GM15510 (cell line): Measurements from ENCODE around the gene HES1.

Experiments
- POLR2A ChIP-seq: IDR thresholded peaks from 3 replicates; pipeline ENCODE4 v1.6.1; 2011; ENCODE audit warnings: borderline replicate concordance; ENCODE audit not compliant: insufficient read length; ENCODE audit errors: extremely low read depth

Gene HES1

DNA sequence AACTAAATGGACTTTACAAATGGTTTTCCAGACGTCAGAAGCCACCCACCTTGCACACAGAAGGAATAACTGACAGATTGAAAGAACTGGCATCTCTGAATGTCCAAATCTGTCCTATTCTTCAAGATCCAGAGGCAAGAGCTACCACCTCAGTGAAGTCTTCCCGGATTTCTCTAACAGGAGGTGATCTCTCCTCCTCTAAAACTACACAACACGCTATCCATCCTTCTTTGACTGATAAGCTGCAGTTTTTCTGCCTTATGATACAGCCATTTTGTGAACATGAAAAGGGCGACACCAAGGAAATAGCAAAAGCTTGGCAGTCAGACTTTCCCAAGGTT, 37.1 kb upstream of the HES1 start:
- TF ChIP-seq POLR2A: no peak

DNA sequence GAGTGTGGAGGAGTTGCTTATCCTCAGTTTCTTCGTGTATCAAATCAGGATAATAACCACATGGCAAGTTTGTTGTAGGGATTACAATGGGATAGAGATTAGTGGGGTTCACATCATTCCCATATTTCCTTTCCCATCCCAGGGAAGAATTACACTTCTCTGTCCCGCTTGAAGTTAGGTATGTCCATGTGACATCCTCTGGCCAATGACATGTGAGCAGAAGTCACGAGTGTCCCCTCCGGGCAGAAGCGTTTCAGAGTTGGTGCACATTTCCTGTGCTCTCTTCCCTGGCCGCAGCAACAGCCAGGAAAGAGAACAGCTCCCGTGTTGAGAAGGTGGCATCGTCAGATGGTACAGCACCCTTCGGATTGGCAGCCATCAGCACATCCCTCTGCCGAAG, 36.7 kb upstream of the HES1 start:
- TF ChIP-seq POLR2A: no peak

GRCh38 chr3:194100856-194101390, 35.0 kb upstream of the HES1 start:
- no peak for TF ChIP-seq POLR2A

- no peak for TF ChIP-seq POLR2A
Observed at GRCh38 chr3:194101592-194102432, 34.1 kb upstream of the HES1 start.

DNA sequence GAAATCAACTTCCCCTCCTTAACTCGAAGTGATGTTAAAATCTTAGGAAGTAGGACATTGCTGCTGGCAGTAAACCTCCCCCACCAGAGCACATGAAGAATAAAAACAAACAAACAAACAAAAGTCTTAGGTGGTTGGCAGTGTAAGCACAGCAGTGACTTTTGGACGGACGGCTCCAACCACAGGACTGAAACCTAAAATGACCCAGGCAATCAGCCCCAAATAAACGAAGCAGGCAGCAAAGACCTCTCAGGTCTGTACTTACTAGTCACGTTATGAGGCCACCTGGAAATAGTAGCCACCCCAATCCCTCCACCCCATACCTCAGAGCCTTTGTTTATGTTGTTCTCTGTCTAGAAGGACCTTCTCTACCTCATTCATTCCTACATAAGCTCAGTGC, 33.5 kb upstream of the HES1 start:
- no peak for TF ChIP-seq POLR2A

GRCh38 chr3:194103505-194103904, 32.4 kb upstream of the HES1 start:
- no peak for TF ChIP-seq POLR2A

- no peak for TF ChIP-seq POLR2A
Observed at GRCh38 chr3:194103983-194104751, 31.8 kb upstream of the HES1 start.

- TF ChIP-seq POLR2A: no peak
Observed at GRCh38 chr3:194105292-194105691, 30.7 kb upstream of the HES1 start.

DNA sequence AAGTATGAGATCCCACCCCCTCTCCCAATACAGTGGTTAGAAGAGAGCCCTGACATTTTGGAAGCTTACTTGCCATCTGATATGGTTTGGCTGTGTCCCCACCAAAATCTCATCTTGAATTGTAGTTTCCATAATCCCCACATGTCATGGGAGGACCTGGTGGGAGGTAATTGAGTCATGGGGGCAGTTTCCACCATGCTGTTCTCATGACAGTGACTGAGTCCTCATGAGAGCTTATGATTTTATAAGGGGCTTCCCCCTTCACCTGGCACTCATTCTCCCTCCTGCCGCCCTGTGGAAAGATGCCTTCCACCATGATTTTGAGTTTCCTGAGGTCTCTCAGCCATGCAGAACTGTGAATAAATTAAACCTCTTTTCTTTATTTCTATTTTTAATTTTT, 28.8 kb upstream of the HES1 start:
- no peak for TF ChIP-seq POLR2A

GRCh38 chr3:194109192-194109863, 26.6 kb upstream of the HES1 start:
- no peak for TF ChIP-seq POLR2A

DNA sequence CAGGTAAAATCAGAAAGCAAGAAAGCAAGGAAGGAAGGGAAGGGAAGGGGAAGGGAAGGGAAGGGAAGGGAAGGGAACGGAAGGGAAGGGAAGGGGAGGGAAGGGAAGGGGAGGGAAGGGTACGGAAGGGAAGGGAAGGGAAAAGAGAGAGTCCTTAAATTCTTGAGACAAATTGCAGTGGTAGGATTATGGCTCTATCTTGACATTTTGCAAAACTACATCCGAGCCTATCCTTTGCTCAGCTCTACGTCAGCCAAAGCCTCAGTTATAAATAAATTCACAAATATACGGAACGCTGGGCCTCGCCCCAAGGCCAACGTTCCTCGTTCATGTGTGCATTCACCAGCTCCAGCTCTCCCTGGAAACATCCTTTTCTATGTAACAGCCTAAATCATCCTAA, 25.5 kb upstream of the HES1 start:
- TF ChIP-seq POLR2A: no peak

- no peak for TF ChIP-seq POLR2A
Observed at GRCh38 chr3:194111336-194111735, 24.6 kb upstream of the HES1 start.

DNA sequence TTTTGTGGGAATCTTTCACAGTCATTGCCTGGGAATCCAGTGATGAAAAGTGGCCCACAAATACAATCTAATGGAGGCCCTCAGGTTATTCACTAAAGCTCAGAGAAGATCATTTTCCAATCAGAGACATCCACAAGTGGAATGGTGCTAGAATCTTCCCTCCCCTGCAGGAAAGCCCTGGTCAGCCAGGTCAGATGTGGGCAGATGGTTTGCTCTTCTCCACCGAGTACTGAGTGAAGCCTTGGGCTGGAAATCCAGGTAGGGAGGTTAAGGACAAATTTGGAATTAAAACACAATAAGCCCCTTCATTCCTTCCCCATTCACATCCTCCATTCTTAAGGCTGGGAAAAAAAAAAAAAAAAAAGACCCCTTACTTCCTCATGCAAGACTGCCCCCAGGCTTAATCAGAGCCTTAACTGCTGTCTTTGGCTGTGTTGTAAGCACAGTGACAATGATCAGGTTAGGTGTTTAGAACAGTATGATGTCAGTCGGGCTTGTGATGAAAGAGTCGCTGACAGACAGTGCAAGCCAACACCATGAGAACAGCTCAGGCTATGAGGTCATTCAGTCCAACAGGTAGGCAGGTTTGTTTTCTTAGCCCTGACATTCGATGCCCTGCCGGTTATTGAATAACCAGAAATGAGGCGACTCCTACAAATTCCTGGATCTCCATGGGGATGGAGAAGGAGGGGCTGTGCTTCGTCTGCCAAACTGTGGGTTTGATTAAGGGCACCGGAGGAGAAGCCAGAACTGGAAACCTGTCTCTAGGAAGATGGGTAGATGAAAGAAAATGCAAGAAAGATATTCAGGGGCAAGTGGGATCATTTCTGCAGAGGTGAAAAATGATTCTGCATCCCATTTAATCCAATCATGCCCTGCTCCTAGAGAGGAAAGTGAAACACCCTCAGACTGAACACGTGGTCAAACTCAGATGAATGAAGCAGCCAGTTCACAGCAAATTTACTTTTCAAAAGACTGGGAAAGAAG, 23.5 kb upstream of the HES1 start:
- TF ChIP-seq POLR2A: no peak

GRCh38 chr3:194114123-194114522, 21.8 kb upstream of the HES1 start:
- no peak for TF ChIP-seq POLR2A
